GM12878 (cell line): Measurements from ENCODE around the gene ZBTB24.
A peak's percentile ranks its signal among the peaks of the same experiment; 100 is the strongest.

Source experiments
- CBFB ChIP-seq: IDR thresholded peaks from 2 replicates; pipeline ENCODE4 v1.6.1; 2016; ENCODE audit warnings: antibody characterized with exemption, low read depth
- CTCF ChIP-seq, 3 experiments: IDR thresholded peaks in 2 of 3; conservative IDR thresholded peaks in 1 of 3; 2 replicates each; pipeline ENCODE4 v1.5.1; 2011; ENCODE audit warnings: low read depth in 3 of 3, low read length in 3 of 3, mild to moderate bottlenecking in 3 of 3, control low read depth in 2 of 3, moderate library complexity in 2 of 3, inconsistent platforms in 1 of 3, mixed read lengths in 1 of 3; ENCODE audit not compliant: control insufficient read depth in 2 of 3, insufficient read depth in 1 of 3; ENCODE audit errors: extremely low read depth in 1 of 3
- EGR1 ChIP-seq, 2 experiments: IDR thresholded peaks; 1 replicate in 1 of 2; 2 replicates in 1 of 2; pipeline ENCODE4 v1.6.1; 2011 to 2012; ENCODE audit warnings: low read depth in 2 of 2, low read length in 2 of 2, borderline replicate concordance in 1 of 2, mild to moderate bottlenecking in 1 of 2, moderate library complexity in 1 of 2
- HDGF ChIP-seq: fragments of 450-650 bp; IDR thresholded peaks from 2 replicates; pipeline ENCODE4 v1.6.1; 2016; ENCODE audit warnings: antibody characterized with exemption
- MXI1 ChIP-seq: fragments of 150-350 bp; IDR thresholded peaks from 2 replicates; pipeline ENCODE4 v1.6.1; 2011; ENCODE audit warnings: low read depth, mild to moderate bottlenecking, inconsistent platforms, low read length, improper control_type of control experiment
- RELB ChIP-seq: fragments of 450-650 bp; IDR thresholded peaks from 2 replicates; pipeline ENCODE4 v1.6.1; 2017; ENCODE audit warnings: low read depth, mild to moderate bottlenecking, moderate library complexity
- TCF12 ChIP-seq: IDR thresholded peaks from 2 replicates; pipeline ENCODE4 v1.6.1; 2011; ENCODE audit warnings: low read depth, mild to moderate bottlenecking, low read length
- TCF7 ChIP-seq: IDR thresholded peaks from 2 replicates; pipeline ENCODE4 v1.6.1; 2014; ENCODE audit warnings: antibody characterized with exemption, borderline replicate concordance

GRCh38 chr6:109454496-109455436 is 28.3 kb downstream of the ZBTB24 start:
- TF ChIP-seq TCF7 = no peak
- 0 out of 6 replicates have a peak, but pooled peaks of 1 of the 3 experiments have one; percentile 9 for TF ChIP-seq CTCF (IDR thresholded peaks at IDR 0.05 in 2 of 3, conservative IDR thresholded peaks at IDR 0.05 in 1 of 3; ENCODE audit: control insufficient read depth in 2 of 3, extremely low read depth in 1 of 3, insufficient read depth in 1 of 3, low read depth in 3 of 3, low read length in 3 of 3)
- TF ChIP-seq CBFB = no peak; the same call in 1 of the 2 replicates
- TF ChIP-seq MXI1 = peak; percentile 54
- TF ChIP-seq EGR1 (IDR thresholded peaks at IDR 0.05; ENCODE audit: borderline replicate concordance in 1 of 2, low read depth in 2 of 2, low read length in 2 of 2) = peak in 1 of 2 experiments; percentile 57; a peak in 2 of 3 replicates
- peak; percentile 4; the same call in 1 of the 2 replicates for TF ChIP-seq TCF12
- TF ChIP-seq RELB = no peak
- TF ChIP-seq HDGF = no peak
